ENCODE measurements around the gene EFHC1. TPM values are rescaled to one million over a fixed set of nuclear protein-coding genes. Genes with fewer than 3 reads are reported as not detected.

EFHC1 gene
- total and polyA plus RNA-seq, 2 of the 13 experiments (the other 11 are each of a cell fraction or from before 2014, with no cell fraction given), result 23.4 to 29.5 TPM

- TF ChIP-seq ARID4A (CRISPR knock-in tag; IDR thresholded peaks at IDR 0.05; ENCODE audit: borderline replicate concordance) (no peak; the same call in 1 of the 2 replicates), GATAD1 (CRISPR knock-in tag; IDR thresholded peaks at IDR 0.05) (peak; percentile 56; the same call in 1 of the 2 replicates), MYNN (CRISPR knock-in tag; IDR thresholded peaks at IDR 0.05; ENCODE audit: low read depth) (no peak), SP5 (CRISPR knock-in tag; IDR thresholded peaks at IDR 0.05; ENCODE audit: borderline replicate concordance, low read depth) (no peak), ZNF224 (CRISPR knock-in tag; IDR thresholded peaks at IDR 0.05) (no peak), XBP1 (CRISPR knock-in tag; IDR thresholded peaks at IDR 0.05) (no peak), ATM (IDR thresholded peaks at IDR 0.05; ENCODE audit: borderline replicate concordance) (no peak), U2AF2 (IDR thresholded peaks at IDR 0.05; ENCODE audit: low read depth, low read length) (no peak), ZNF776 (CRISPR knock-in tag; IDR thresholded peaks at IDR 0.05) (no peak), TFDP2 (CRISPR knock-in tag; IDR thresholded peaks at IDR 0.05) (peak; percentile 67; the same call in 1 of the 2 replicates), ATF3 (CRISPR knock-in tag; IDR thresholded peaks at IDR 0.05) (no peak), LBX2 (CRISPR knock-in tag; IDR thresholded peaks at IDR 0.05; ENCODE audit: borderline replicate concordance) (no peak), ZNF331 (CRISPR knock-in tag; IDR thresholded peaks at IDR 0.05) (peak; percentile 97), HNF4G (IDR thresholded peaks at IDR 0.05; ENCODE audit: borderline replicate concordance, low read depth, low read length) (peak; percentile 97), HNF4G (CRISPR knock-in tag; IDR thresholded peaks at IDR 0.05; ENCODE audit: borderline replicate concordance, low read depth) (peak; percentile 77), NFE2L2 (IDR thresholded peaks at IDR 0.05; ENCODE audit: low read length) (no peak), HHEX (CRISPR knock-in tag; IDR thresholded peaks at IDR 0.05) (0 out of 2 replicates have a peak, but pooled peaks have one; percentile 54), ZNF766 (CRISPR knock-in tag; IDR thresholded peaks at IDR 0.05; ENCODE audit: borderline replicate concordance) (no peak), ZNF30 (CRISPR knock-in tag; IDR thresholded peaks at IDR 0.05) (no peak), KDM2A (CRISPR knock-in tag; IDR thresholded peaks at IDR 0.05; ENCODE audit: borderline replicate concordance, low read depth) (no peak), CSRNP2 (CRISPR knock-in tag; conservative IDR thresholded peaks at IDR 0.05; ENCODE audit: low read depth) (no peak), FOSL2 (CRISPR knock-in tag; IDR thresholded peaks at IDR 0.05) (peak; percentile 73), ZBTB26 (CRISPR knock-in tag; IDR thresholded peaks at IDR 0.05; ENCODE audit: borderline replicate concordance) (no peak)
Observed at GRCh38 chr6:52371656-52372191, 48.4 kb upstream of the EFHC1 start (continued).
